Esophagus squamous epithelium (tissue), 4 donors: Measurements from ENCODE around the gene MAD1L1.

Source experiments
- POLR2A ChIP-seq, 4 donors: fragments of 450-650 bp; IDR thresholded peaks; one replicate each; pipeline ENCODE4 v1.6.1; 2017; ENCODE audit warnings: antibody characterized with exemption in 4 of 4, mild to moderate bottlenecking in 4 of 4, moderate library complexity in 3 of 4
- TF ChIP-seq, protein P1 (sequence below), 6 experiments: fragments of 450-650 bp in 4 of 6; fragments of 200-600 bp in 2 of 6; sonication (generic) in 2 of 6; IDR thresholded peaks; one replicate each; pipeline ENCODE4 v1.5.1; 2016 to 2019; ENCODE audit warnings: antibody characterized with exemption in 6 of 6, mild to moderate bottlenecking in 4 of 6, moderate library complexity in 4 of 6

DNA sequence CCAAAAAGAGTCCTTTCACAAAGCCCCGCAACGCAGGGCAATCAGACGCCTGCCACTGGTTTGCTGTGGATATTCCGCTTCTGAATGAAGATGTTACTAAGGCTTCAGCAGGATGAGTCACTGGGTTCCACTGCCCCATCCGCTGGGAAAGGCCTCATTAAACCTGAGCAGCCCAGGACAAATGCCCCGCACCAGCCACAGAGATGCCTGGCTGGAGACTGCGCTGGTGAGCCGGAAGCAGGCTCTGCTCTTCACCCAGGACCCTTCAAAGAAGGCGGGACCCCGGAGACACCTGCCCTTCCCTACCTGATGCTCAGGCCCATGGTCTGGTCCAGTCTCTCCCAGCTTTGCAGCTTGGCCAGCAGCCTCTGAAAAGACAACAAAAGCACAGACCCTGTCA lies 19.8 kb downstream of the MAD1L1 start:
- TF ChIP-seq POLR2A (IDR thresholded peaks at IDR 0.05) = no peak
- TF ChIP-seq, protein P1, sequence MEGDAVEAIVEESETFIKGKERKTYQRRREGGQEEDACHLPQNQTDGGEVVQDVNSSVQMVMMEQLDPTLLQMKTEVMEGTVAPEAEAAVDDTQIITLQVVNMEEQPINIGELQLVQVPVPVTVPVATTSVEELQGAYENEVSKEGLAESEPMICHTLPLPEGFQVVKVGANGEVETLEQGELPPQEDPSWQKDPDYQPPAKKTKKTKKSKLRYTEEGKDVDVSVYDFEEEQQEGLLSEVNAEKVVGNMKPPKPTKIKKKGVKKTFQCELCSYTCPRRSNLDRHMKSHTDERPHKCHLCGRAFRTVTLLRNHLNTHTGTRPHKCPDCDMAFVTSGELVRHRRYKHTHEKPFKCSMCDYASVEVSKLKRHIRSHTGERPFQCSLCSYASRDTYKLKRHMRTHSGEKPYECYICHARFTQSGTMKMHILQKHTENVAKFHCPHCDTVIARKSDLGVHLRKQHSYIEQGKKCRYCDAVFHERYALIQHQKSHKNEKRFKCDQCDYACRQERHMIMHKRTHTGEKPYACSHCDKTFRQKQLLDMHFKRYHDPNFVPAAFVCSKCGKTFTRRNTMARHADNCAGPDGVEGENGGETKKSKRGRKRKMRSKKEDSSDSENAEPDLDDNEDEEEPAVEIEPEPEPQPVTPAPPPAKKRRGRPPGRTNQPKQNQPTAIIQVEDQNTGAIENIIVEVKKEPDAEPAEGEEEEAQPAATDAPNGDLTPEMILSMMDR (IDR thresholded peaks at IDR 0.05) = no peak
